ENCODE measurements around the gene TRAPPC14.
"Not testable (repeated sequence)": the region's sequence is repeated elsewhere in the genome, so short reads cannot be mapped to it uniquely, and the experiment has no call there.

Gene TRAPPC14

DNA sequence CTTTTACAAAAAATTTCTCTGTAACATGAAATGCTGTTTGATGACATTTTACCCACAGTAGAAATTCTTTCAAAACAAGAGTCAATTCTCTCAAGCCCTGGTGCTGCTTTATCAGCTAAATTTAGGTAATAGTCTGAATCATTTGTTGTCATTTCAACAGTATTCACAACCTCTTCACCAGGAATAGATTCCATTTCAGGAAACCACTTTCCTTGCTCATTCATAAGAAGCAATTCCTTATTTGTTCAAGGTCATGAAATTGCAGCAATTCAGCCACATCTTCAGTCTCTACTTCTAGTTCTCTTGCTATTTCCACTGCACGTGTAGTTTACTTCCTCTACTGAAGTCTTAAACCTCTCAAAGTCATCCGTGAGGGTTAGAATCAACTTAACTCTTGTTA is 33.3 kb upstream of the TRAPPC14 start:
- DNase-seq (ENCODE audit: extremely low read depth, low read depth): no peak
- TF ChIP-seq, protein P1, sequence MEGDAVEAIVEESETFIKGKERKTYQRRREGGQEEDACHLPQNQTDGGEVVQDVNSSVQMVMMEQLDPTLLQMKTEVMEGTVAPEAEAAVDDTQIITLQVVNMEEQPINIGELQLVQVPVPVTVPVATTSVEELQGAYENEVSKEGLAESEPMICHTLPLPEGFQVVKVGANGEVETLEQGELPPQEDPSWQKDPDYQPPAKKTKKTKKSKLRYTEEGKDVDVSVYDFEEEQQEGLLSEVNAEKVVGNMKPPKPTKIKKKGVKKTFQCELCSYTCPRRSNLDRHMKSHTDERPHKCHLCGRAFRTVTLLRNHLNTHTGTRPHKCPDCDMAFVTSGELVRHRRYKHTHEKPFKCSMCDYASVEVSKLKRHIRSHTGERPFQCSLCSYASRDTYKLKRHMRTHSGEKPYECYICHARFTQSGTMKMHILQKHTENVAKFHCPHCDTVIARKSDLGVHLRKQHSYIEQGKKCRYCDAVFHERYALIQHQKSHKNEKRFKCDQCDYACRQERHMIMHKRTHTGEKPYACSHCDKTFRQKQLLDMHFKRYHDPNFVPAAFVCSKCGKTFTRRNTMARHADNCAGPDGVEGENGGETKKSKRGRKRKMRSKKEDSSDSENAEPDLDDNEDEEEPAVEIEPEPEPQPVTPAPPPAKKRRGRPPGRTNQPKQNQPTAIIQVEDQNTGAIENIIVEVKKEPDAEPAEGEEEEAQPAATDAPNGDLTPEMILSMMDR (IDR thresholded peaks at IDR 0.05; ENCODE audit: low read depth, low read length): no peak

- no peak for DNase-seq (ENCODE audit: extremely low read depth, low read depth)
- TF ChIP-seq, protein P1 (IDR thresholded peaks at IDR 0.05; ENCODE audit: low read depth, low read length): peak; percentile 41
Measured at GRCh38 chr7:100190048-100190711, 31.7 kb upstream of the TRAPPC14 start.

DNA sequence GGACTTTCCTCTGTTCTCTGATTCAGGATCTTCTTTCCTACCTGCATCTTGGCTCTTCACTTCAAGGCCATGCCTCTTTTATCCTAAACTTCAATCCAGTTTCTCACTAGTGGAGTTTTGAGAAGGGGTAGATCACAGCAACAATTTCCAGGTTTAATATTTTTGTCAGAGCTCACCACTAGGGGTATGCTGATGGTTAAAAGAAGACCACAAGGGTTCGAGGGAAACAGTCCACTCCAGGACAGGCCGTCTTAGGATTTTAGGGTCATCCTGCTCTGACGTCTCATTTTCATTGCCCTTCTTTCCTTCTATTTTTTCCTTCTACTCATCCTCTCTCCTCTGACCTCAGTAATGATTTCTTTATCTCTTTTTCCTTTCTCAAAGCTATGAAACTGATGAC is 30.5 kb upstream of the TRAPPC14 start:
- TF ChIP-seq, protein P1 (IDR thresholded peaks at IDR 0.05; ENCODE audit: low read depth, low read length): no peak
- no peak for DNase-seq (ENCODE audit: extremely low read depth, low read depth)

DNA sequence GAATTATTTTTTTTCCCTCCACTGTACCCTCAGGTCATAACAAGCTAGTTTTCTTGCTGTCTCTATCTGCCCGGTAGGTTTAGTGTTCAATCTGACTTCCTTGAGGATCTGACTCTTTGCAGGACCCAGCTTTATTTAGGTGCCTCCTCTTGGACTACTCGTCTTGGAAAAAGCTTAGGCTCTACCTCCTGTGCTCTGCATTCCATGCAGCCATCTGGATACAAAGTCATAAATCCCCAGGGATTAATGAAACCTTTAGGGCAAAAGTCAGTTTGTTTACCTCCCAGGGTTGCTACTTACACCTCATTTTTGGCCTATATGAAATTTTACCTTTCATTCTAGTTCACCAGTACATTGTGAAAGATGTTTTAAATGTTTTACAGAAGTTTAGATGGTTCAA is 27.2 kb upstream of the TRAPPC14 start:
- TF ChIP-seq, protein P1 (IDR thresholded peaks at IDR 0.05; ENCODE audit: low read depth, low read length): no peak
- DNase-seq (ENCODE audit: extremely low read depth, low read depth): no peak

- not testable (repeated sequence) for DNase-seq (ENCODE audit: extremely low read depth, low read depth)
Measured at GRCh38 chr7:100183090-100183489, 24.6 kb upstream of the TRAPPC14 start.

DNA sequence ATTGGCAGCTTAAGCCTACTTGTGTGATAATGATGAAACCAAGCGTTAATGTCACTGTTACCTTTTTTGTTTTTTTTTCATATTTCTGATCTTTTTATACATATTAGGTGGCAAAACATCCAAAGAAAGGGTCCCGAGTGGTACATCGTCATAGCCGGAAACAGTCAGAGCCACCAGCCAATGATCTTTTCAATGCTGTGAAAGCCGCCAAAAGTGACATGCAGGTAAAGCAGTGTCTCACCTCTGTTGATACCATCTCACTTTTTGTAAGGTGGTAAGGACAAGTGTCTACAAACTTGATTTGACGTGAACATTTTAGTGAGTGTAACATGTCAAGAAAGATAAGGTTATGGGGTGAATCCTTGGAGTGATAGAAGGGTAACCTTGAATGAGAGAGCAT is 24.1 kb upstream of the TRAPPC14 start:
- DNase-seq (ENCODE audit: extremely low read depth, low read depth): not testable (repeated sequence)

DNA sequence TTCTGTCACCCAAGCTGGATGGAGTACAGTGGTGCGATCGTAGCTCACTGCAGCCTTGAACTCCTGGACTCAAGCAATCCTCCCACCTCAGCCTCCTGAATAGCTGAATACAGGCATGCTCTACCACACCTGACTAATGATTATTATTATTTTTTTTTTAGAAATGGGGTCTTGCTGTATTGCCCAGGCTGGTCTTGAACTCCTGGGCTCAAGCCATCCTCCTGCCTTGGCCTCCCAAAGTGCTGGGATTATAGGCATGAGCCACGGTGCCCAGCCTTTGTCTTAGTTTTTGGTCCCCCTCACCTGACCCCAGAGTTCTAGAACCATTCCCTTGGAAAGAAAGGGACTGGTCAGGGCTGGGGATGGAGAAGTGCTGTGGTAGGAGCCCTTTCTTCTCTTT is 21.6 kb upstream of the TRAPPC14 start:
- not testable (repeated sequence) for DNase-seq (ENCODE audit: extremely low read depth, low read depth)

DNA sequence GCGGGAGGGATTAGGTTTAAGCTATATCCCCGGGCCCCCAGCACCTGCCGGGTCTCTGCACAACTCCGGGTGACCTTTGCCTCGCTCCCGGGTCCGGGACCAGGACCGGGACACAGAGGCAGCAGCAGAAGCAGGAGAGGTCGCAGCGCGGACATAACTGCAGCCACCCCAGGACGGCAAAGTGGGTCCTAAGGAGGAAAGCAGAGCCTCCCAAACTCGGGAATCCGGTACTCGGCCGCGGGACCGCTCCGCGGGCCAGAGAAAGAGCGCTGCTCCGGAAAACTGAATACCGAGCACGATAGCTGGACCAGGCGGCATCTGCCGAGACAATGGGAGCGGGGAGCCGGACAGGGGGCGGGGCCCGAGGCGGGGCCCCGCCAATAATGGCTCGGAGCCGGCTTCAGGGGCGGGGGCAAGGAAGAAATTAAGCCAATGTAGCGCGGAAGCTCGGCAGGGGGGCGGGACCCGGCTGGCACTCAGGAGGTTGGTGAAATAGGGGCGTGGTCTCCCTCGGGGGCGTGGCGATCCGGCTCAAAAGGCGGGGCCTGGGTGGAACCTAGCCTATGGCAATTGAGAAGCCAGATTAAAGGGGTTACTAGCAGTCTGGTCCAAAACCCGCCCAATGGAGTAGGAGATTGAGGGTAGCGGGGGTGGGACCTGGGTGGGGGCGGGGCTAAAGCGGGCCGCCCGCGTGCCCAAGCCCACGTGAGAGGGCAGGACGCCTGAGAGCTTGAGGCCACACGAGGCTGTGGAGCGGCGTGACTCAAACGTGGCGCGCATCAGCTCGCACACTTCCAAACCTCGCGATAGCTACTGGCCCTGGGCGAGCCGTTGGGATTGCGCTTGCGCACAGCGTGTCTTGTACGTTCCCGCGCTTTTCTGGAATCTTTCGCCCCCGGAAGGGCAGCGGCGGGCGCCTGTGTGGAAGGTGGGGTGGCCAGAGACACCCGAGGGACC is 18.8 kb upstream of the TRAPPC14 start, which contains the start of the genes GPC2 and STAG3:
TSS of gene GPC2 (minus strand) at position 337 of the 957 bp plus-strand sequence. CDS start at position 155, 182 bp downstream.
TSS of gene STAG3 (plus strand) at position 874 of the 957 bp plus-strand sequence. CDS start 2,639 bp downstream, outside the sequence.
- DNase-seq (ENCODE audit: extremely low read depth, low read depth): peak; percentile 89
- TF ChIP-seq, protein P1 (IDR thresholded peaks at IDR 0.05; ENCODE audit: low read depth, low read length): no peak
